AG04450 (cell line): Measurements from ENCODE around the gene CEP43. TPM values are rescaled to one million over a fixed set of nuclear protein-coding genes. Genes with fewer than 3 reads are reported as not detected.
A peak's percentile ranks its signal among the peaks of the same experiment; 100 is the strongest.

ENCODE experiments used
- CTCF ChIA-PET: fragments of 300-600, 350-600 bp; formaldehyde crosslinking; extraction: SDS; loops from one replicate; lab custom pipeline; 2022; ENCODE audit warnings: antibody characterized with exemption, inconsistent platforms; lab: Charles Lee
- POLR2A ChIA-PET: fragments of 350-600 bp; formaldehyde crosslinking; extraction: SDS; loops from one replicate; lab custom pipeline; 2021; ENCODE audit warnings: antibody characterized with exemption, inconsistent platforms; lab: Yijun Ruan, JAX
- DNase-seq: peaks from one replicate; pipeline ENCODE4 v3.0.0-alpha.2; 2011; ENCODE audit warnings: low read depth, low spot score
- H3K27ac ChIP-seq: one replicate; pipeline ENCODE4 v1.5.1; 2012; ENCODE audit warnings: low read depth, low read length, control low read depth
- H3K27me3 ChIP-seq: one replicate; pipeline ENCODE4 v1.6.0; 2012; ENCODE audit warnings: low read length; ENCODE audit not compliant: control insufficient read depth, insufficient read depth
- H3K4me3 ChIP-seq: 2 replicates; pipeline ENCODE4 v1.5.1; 2011; ENCODE audit warnings: mild to moderate bottlenecking, low read depth, low read length, control low read depth
- H3K9me3 ChIP-seq: 2 replicates; pipeline ENCODE4 v1.5.1; 2012; ENCODE audit warnings: low read length; ENCODE audit not compliant: control insufficient read depth, insufficient read depth
- CTCF ChIP-seq: IDR thresholded peaks from 2 replicates; pipeline ENCODE4 v1.5.1; 2011; ENCODE audit warnings: low read depth, low read length, control low read depth, inconsistent platforms
- polyA plus RNA-seq: library from polyadenylated mRNA; depleted of rRNA; stranded (reverse); fragments of >200 nt; gene quantifications from 2 replicates; pipeline ENCODE4 v1.2.3, GENCODE V29; 2011

The CEP43 gene
- polyA plus RNA-seq, 1 experiment: 21.4 TPM

GRCh38 chr6:166987930-166988329, 11.3 kb upstream of the CEP43 start:
- Histone ChIP-seq H3K9me3 (no peaks in the 10 kb centered on the region), H3K4me3 (no peak overlapping the region), H3K27ac (no peak overlapping the region), H3K27me3 (no peaks in the 10 kb centered on the region)
- TF ChIP-seq CTCF: no peak
- ChIA-PET POLR2A (no interaction called here), CTCF (interaction anchor here (0.9 to 4.7 kb wide), 9 partner anchors 9 to 522 kb away, joined by 3 to 90 read pairs (median 14); partner anchors contain the start of gene CEP43)
- no peak for DNase-seq

GRCh38 chr6:166988674-166989201, 10.5 kb upstream of the CEP43 start:
- Histone ChIP-seq H3K27ac (no peak overlapping the region), H3K9me3 (no peaks in the 10 kb centered on the region), H3K27me3 (no peaks in the 10 kb centered on the region), H3K4me3 (no peak overlapping the region)
- DNase-seq: no peak
- ChIA-PET POLR2A (no interaction called here), CTCF (interaction anchor here (0.5 to 4.7 kb wide), 18 partner anchors 8 to 930 kb away, joined by 3 to 90 read pairs (median 8); partner anchors contain the start of genes CEP43 and RNASET2)
- no peak for TF ChIP-seq CTCF

- H3K27ac ChIP-seq: no peak overlapping the region
- no peaks in the 10 kb centered on the region for H3K9me3 ChIP-seq
- peak; percentile 59 for TF ChIP-seq CTCF
- H3K4me3 ChIP-seq: no peak overlapping the region
- DNase-seq: peak; percentile 11
- ChIA-PET CTCF (interaction anchor here (0.6 to 4.7 kb wide), 36 partner anchors 10 to 931 kb away, joined by 3 to 90 read pairs (median 4); partner anchors contain the start of genes CEP43 and RNASET2), POLR2A (interaction anchor here (1.0 kb wide), 1 partner anchor 33 kb away, joined by 3 read pairs; the partner anchor contains the start of gene RNASET2)
- H3K27me3 ChIP-seq: no peaks in the 10 kb centered on the region
Observed at GRCh38 chr6:166989427-166990032, 9.7 kb upstream of the CEP43 start.

GRCh38 chr6:166996406-166996805, 2.8 kb upstream of the CEP43 start:
- ChIA-PET CTCF (interaction anchor here (0.5 to 1.4 kb wide), 5 partner anchors 8 to 1036 kb away, joined by 3 to 9 read pairs (median 3); no protein-coding TSS in a partner anchor), POLR2A (no interaction called here)
- no peaks in the 10 kb centered on the region for H3K27me3 ChIP-seq
- H3K4me3 ChIP-seq: no peak overlapping the region
- DNase-seq: peak; percentile 34
- no peaks in the 10 kb centered on the region; the same call in 1 of the 2 replicates for H3K9me3 ChIP-seq
- TF ChIP-seq CTCF: no peak
- H3K27ac ChIP-seq: no peak overlapping the region

- ChIA-PET POLR2A (no interaction called here), CTCF (no interaction called here)
- no peak for DNase-seq
- Histone ChIP-seq H3K4me3 (peak overlapping the region; percentile 78), H3K9me3 (no peaks in the 10 kb centered on the region; the same call in 1 of the 2 replicates), H3K27me3 (no peaks in the 10 kb centered on the region), H3K27ac (no peak overlapping the region)
- no peak for TF ChIP-seq CTCF
Observed at GRCh38 chr6:166997348-166997747, 1.8 kb upstream of the CEP43 start.
